22Rv1 (cell line): ENCODE data around the gene TCF23.

Experiments used
- H3K27ac ChIP-seq: fragments of 450-650 bp; 2 replicates; pipeline ENCODE4 v1.5.1; 2017
- ZFX ChIP-seq: fragments of 450-650 bp; IDR thresholded peaks from 2 replicates; pipeline ENCODE4 v1.6.1; 2017; ENCODE audit warnings: antibody characterized with exemption, borderline replicate concordance
- TF ChIP-seq, protein P1 (sequence below): fragments of 450-650 bp; IDR thresholded peaks from 2 replicates; pipeline ENCODE4 v1.5.1; 2017; ENCODE audit warnings: mild to moderate bottlenecking

Gene TCF23

GRCh38 chr2:27201675-27202074, 52.9 kb downstream of the TCF23 start:
- no peak for TF ChIP-seq ZFX
- TF ChIP-seq, protein P1, sequence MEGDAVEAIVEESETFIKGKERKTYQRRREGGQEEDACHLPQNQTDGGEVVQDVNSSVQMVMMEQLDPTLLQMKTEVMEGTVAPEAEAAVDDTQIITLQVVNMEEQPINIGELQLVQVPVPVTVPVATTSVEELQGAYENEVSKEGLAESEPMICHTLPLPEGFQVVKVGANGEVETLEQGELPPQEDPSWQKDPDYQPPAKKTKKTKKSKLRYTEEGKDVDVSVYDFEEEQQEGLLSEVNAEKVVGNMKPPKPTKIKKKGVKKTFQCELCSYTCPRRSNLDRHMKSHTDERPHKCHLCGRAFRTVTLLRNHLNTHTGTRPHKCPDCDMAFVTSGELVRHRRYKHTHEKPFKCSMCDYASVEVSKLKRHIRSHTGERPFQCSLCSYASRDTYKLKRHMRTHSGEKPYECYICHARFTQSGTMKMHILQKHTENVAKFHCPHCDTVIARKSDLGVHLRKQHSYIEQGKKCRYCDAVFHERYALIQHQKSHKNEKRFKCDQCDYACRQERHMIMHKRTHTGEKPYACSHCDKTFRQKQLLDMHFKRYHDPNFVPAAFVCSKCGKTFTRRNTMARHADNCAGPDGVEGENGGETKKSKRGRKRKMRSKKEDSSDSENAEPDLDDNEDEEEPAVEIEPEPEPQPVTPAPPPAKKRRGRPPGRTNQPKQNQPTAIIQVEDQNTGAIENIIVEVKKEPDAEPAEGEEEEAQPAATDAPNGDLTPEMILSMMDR: no peak
- H3K27ac ChIP-seq: no peak overlapping the region

DNA sequence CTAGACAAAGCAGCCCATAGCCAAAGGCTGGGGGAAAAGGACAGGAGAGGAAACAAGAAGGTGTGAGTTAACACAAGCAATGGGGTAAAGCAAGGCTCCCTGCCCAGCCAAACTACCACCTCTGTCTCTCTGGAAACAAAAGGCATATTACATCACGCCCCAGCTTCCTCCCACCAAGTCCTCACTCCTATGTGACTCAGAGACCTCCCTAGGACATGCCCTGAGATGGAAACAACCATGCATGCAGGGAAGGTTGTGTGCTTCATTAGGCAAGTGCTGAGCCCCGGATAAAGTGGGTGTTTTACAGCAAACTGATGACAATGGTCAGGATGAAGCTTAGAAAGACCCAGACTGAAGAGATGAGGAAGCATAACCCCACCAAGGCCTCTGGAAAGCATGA, 54.0 kb downstream of the TCF23 start:
- TF ChIP-seq ZFX: no peak
- TF ChIP-seq, protein P1: no peak
- no peak overlapping the region for H3K27ac ChIP-seq

GRCh38 chr2:27203741-27204140, 54.9 kb downstream of the TCF23 start:
- TF ChIP-seq, protein P1: no peak
- no peak for TF ChIP-seq ZFX
- H3K27ac ChIP-seq: no peak overlapping the region

GRCh38 chr2:27204566-27204965, 55.8 kb downstream of the TCF23 start:
- no peak overlapping the region for H3K27ac ChIP-seq
- TF ChIP-seq ZFX: no peak
- TF ChIP-seq, protein P1: no peak

GRCh38 chr2:27205206-27205605, 56.4 kb downstream of the TCF23 start:
- H3K27ac ChIP-seq: no peak overlapping the region
- TF ChIP-seq ZFX: no peak
- TF ChIP-seq, protein P1: no peak

GRCh38 chr2:27206346-27206745, 57.5 kb downstream of the TCF23 start:
- TF ChIP-seq, protein P1: no peak
- TF ChIP-seq ZFX: no peak

More at GRCh38 chr2:27206346-27206745, 57.5 kb downstream of the TCF23 start:
- H3K27ac ChIP-seq: no peak overlapping the region
